H7 (cell line): ENCODE data around the gene CLCN7. TPM values are rescaled to one million over a fixed set of nuclear protein-coding genes. Genes with fewer than 3 reads are reported as not detected.
"Not testable (repeated sequence)": the region's sequence is repeated elsewhere in the genome, so short reads cannot be mapped to it uniquely, and the experiment has no call there.

ENCODE experiments used
- DNase-seq: peaks from one replicate; pipeline ENCODE4 v3.0.0; 2012
- H3K27me3 ChIP-seq: 2 replicates; pipeline ENCODE4 v1.6.0; 2011; ENCODE audit warnings: mild to moderate bottlenecking, low read length; ENCODE audit not compliant: control insufficient read depth, insufficient read depth
- H3K36me3 ChIP-seq: replicated peaks from 2 replicates; pipeline ENCODE4 v1.5.1; 2011; ENCODE audit warnings: low read length; ENCODE audit not compliant: control insufficient read depth, insufficient read depth
- H3K4me3 ChIP-seq: 2 replicates; pipeline ENCODE4 v1.5.1; 2011; ENCODE audit warnings: low read depth, mild to moderate bottlenecking, control low read depth, low read length, moderate library complexity; ENCODE audit not compliant: insufficient read depth
- total RNA-seq: library from RNA; depleted of rRNA; stranded (reverse); fragments of >200 nt; shearing (Covaris generic); gene quantifications from 2 replicates; pipeline ENCODE4 v1.2.3, GENCODE V29; 2014

Gene CLCN7
- total RNA-seq, 1 experiment from 2014 or later, result 39.1 TPM

GRCh38 chr16:1485847-1486496 is 11.1 kb upstream of the CLCN7 start:
- Histone ChIP-seq H3K27me3 (no peaks in the 10 kb centered on the region), H3K36me3 (no peaks in the 10 kb centered on the region), H3K4me3 (no peak overlapping the region)
- DNase-seq, result no peak

GRCh38 chr16:1481906-1482835 is 7.3 kb upstream of the CLCN7 start:
- Histone ChIP-seq H3K27me3 (no peaks in the 10 kb centered on the region), H3K4me3 (no peak overlapping the region), H3K36me3 (no peaks in the 10 kb centered on the region)
- DNase-seq, result no peak

GRCh38 chr16:1478937-1479336 is 4.1 kb upstream of the CLCN7 start:
- not testable (repeated sequence) for H3K4me3 ChIP-seq, H3K36me3 ChIP-seq

GRCh38 chr16:1477033-1477432 is 2.2 kb upstream of the CLCN7 start:
- H3K36me3 ChIP-seq, result no peaks in the 10 kb centered on the region
- H3K27me3 ChIP-seq, result no peaks in the 10 kb centered on the region
- DNase-seq, result no peak
- no peak overlapping the region for H3K4me3 ChIP-seq

More at GRCh38 chr16:1478937-1479336, 4.1 kb upstream of the CLCN7 start:
- not testable (repeated sequence) for H3K27me3 ChIP-seq, DNase-seq

- no peaks in the 10 kb centered on the region for H3K36me3 ChIP-seq
These were observed 805 bp upstream of the CLCN7 start for GRCh38 chr16:1475552-1476114.

GRCh38 chr16:1474082-1474795 is 589 bp downstream of the CLCN7 start:
- H3K36me3 ChIP-seq, result no peaks in the 10 kb centered on the region
- DNase-seq, result peak; percentile 89
- H3K4me3 ChIP-seq, result peak overlapping the region; percentile 71
- H3K27me3 ChIP-seq, result no peaks in the 10 kb centered on the region

More at GRCh38 chr16:1475552-1476114, 805 bp upstream of the CLCN7 start:
- Histone ChIP-seq H3K4me3 (peak overlapping the region; percentile 71), H3K27me3 (no peaks in the 10 kb centered on the region)
- DNase-seq, result no peak

GRCh38 chr16:1472974-1473373 is 1.9 kb downstream of the CLCN7 start:
- H3K4me3 ChIP-seq, result no peak overlapping the region
- H3K36me3 ChIP-seq, result no peaks in the 10 kb centered on the region
- DNase-seq, result no peak
- H3K27me3 ChIP-seq, result no peaks in the 10 kb centered on the region

GRCh38 chr16:1471569-1472194 is 3.1 kb downstream of the CLCN7 start:
- H3K27me3 ChIP-seq, result no peaks in the 10 kb centered on the region
- H3K4me3 ChIP-seq, result no peak overlapping the region
- no peaks in the 10 kb centered on the region for H3K36me3 ChIP-seq
- DNase-seq, result no peak

- Histone ChIP-seq H3K36me3 (no peaks in the 10 kb centered on the region), H3K27me3 (no peaks in the 10 kb centered on the region), H3K4me3 (no peak overlapping the region)
- DNase-seq, result no peak
These were observed 4.2 kb downstream of the CLCN7 start for GRCh38 chr16:1470481-1471251.

- no peak for DNase-seq
- Histone ChIP-seq H3K36me3 (no peaks in the 10 kb centered on the region), H3K27me3 (no peaks in the 10 kb centered on the region), H3K4me3 (no peak overlapping the region)
These were observed 5.1 kb downstream of the CLCN7 start for GRCh38 chr16:1469693-1470201.

- not testable (repeated sequence) for H3K27me3 ChIP-seq, H3K4me3 ChIP-seq, DNase-seq, H3K36me3 ChIP-seq
These were observed 5.7 kb downstream of the CLCN7 start for GRCh38 chr16:1469141-1469540.

- no peak for DNase-seq
- H3K36me3 ChIP-seq, result no peaks in the 10 kb centered on the region
- no peak overlapping the region for H3K4me3 ChIP-seq
- H3K27me3 ChIP-seq, result no peaks in the 10 kb centered on the region
These were observed 6.4 kb downstream of the CLCN7 start for GRCh38 chr16:1468426-1468810.

- Histone ChIP-seq H3K36me3 (no peaks in the 10 kb centered on the region), H3K27me3 (no peaks in the 10 kb centered on the region), H3K4me3 (no peak overlapping the region)
- no peak for DNase-seq
These were observed 7.8 kb downstream of the CLCN7 start for GRCh38 chr16:1466968-1467521.
